T-cell (primary cell): ENCODE data around the gene PRKACA. TPM values are rescaled to one million over a fixed set of nuclear protein-coding genes. Genes with fewer than 3 reads are reported as not detected.
"Not testable (repeated sequence)": the region's sequence is repeated elsewhere in the genome, so short reads cannot be mapped to it uniquely, and the experiment has no call there.

Experiments used
- ATAC-seq, 4 experiments: fragments of 200-7000 bp in 3 of 4; fragments of 150-1000 bp in 1 of 4; cut with Tn5 transposase; replicated peaks in 1 of 4; 1 replicate in 3 of 4; 2 replicates in 1 of 4; pipeline ENCODE4 v1.10.0; 2021; ENCODE audit warnings: moderate library complexity in 3 of 4, mild to moderate bottlenecking in 2 of 4, moderate number of reproducible peaks in 1 of 4
- CTCF ChIA-PET, 2 donors: fragments of 300-600 bp; sonication (Branson Sonifier 250); formaldehyde crosslinking; loops; one replicate each; lab custom pipeline; 2022; ENCODE audit warnings: antibody characterized with exemption in 2 of 2; lab: Charles Lee
- POLR2A ChIA-PET, 2 donors: fragments of 300-600 bp; sonication (Branson Sonifier 250); formaldehyde crosslinking; loops; one replicate each; lab custom pipeline; 2022; ENCODE audit warnings: antibody characterized with exemption in 2 of 2; lab: Charles Lee
- DNase-seq, 35 experiments: peaks; one replicate each; pipeline versions ENCODE4 v3.0.0 to v3.0.0-alpha.2; 2013 to 2023
- H3K27ac ChIP-seq: one replicate; pipeline ENCODE4 v1.5.1; 2013; ENCODE audit warnings: low read length
- H3K27me3 ChIP-seq, 2 experiments: replicated peaks in 1 of 2; 1 replicate in 1 of 2; 2 replicates in 1 of 2; pipeline versions ENCODE4 v1.6.1 to v1.7.0; 2013; ENCODE audit warnings: low read length in 1 of 2, mixed read lengths in 1 of 2; ENCODE audit not compliant: control insufficient read depth in 2 of 2, insufficient read depth in 2 of 2; ENCODE audit errors: extremely low read depth in 1 of 2
- H3K36me3 ChIP-seq, 2 donors: 1 replicate in 1 of 2; 2 replicates in 1 of 2; pipeline versions ENCODE4 v1.6.1 to v1.7.0; 2013; ENCODE audit warnings: low read length in 1 of 2; ENCODE audit not compliant: control insufficient read depth in 2 of 2, insufficient read depth in 1 of 2; ENCODE audit errors: extremely low read depth in 1 of 2
- H3K4me1 ChIP-seq, 2 experiments: 1 replicate in 1 of 2; 2 replicates in 1 of 2; pipeline versions ENCODE4 v1.6.1 to v1.7.0; 2013; ENCODE audit warnings: low read length in 2 of 2, mixed read lengths in 1 of 2; ENCODE audit not compliant: insufficient read depth in 2 of 2, control insufficient read depth in 1 of 2; ENCODE audit errors: extremely low read depth in 1 of 2
- H3K4me3 ChIP-seq, 2 donors: 1 replicate in 1 of 2; 2 replicates in 1 of 2; pipeline versions ENCODE4 v1.5.1 to v1.7.0; 2013; ENCODE audit warnings: mild to moderate bottlenecking in 2 of 2, low read length in 1 of 2, moderate library complexity in 1 of 2; ENCODE audit not compliant: control insufficient read depth in 1 of 2; ENCODE audit errors: extremely low read depth in 1 of 2
- H3K9me3 ChIP-seq: 2 replicates; pipeline ENCODE4 v1.7.0; 2013
- H3K27ac Mint-ChIP-seq, 2 donors: one replicate each; pipeline ENCODE4 v1.8.0; 2020 to 2021; ENCODE audit warnings: mild to moderate bottlenecking in 2 of 2, mixed read lengths in 2 of 2
- H3K27me3 Mint-ChIP-seq, 2 donors: one replicate each; pipeline ENCODE4 v1.8.0; 2021 to 2022; ENCODE audit warnings: mixed read lengths in 2 of 2
- H3K36me3 Mint-ChIP-seq: one replicate; pipeline ENCODE4 v1.8.0; 2021; ENCODE audit warnings: mixed read lengths
- H3K4me1 Mint-ChIP-seq, 3 donors: one replicate each; pipeline ENCODE4 v1.8.0; 2020 to 2022; ENCODE audit warnings: mixed read lengths in 3 of 3, mild to moderate bottlenecking in 1 of 3
- H3K4me3 Mint-ChIP-seq, 3 donors: one replicate each; pipeline ENCODE4 v1.8.0; 2020 to 2022; ENCODE audit warnings: mild to moderate bottlenecking in 3 of 3, mixed read lengths in 3 of 3, moderate library complexity in 3 of 3
- H3K9me3 Mint-ChIP-seq, 3 donors: one replicate each; pipeline ENCODE4 v1.8.0; 2020 to 2022; ENCODE audit warnings: mixed read lengths in 3 of 3
- WGBS: methylation state at CpG from one replicate; pipeline ENCODE4 v1.1.5; 2013; ENCODE audit warnings: missing lambda C conversion rate; ENCODE audit not compliant: insufficient coverage; 5-methylcytosine and 5-hydroxymethylcytosine counted together
- total RNA-seq, 35 experiments: library from RNA in 6 of 35; stranded (reverse) in 6 of 35; fragments of 120-200 nt in 1 of 35; gene quantifications; one replicate each; pipeline versions ENCODE4 v1.2.1 to v1.2.4 and lab custom pipeline; 2013 to 2026

PRKACA gene
- total RNA-seq, 5 donors from 2014 or later (not counting 1 experiment from before 2014, with no cell fraction given) = 43.0 to 53.5 (median 48.9) TPM

DNA sequence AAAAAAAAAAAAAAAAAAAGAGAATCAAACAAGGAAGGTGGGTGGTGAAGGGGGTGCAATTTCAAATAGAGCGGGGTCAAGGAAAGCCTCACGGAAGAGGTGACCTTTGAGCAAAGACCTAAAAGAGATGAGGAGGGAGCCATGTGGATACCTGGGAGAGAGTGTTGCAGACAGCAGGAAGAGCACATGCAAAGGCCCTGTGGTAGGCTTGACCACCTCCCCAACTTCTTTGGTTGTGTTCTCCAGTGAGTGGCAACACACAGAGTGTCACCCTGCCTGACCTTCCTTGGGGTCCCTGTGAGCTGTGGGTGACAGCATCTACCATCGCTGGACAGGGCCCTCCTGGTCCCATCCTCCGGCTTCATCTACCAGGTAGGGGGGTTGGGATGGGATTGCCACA is 67.0 kb downstream of the PRKACA start:
- DNase-seq (no peak), ATAC-seq (no peak)
- peaks cover 0 to 2% of the 10 kb centered on the region in 2 experiments for H3K4me1 ChIP-seq
- Mint-ChIP-seq H3K4me3 (no peak overlapping the region), H3K27ac (no peak overlapping the region), H3K9me3 (no peaks in the 10 kb centered on the region), H3K4me1 (peaks cover 0 to 14% (median 0%) of the 10 kb centered on the region in 3 donors), H3K27me3 (no peaks in the 10 kb centered on the region), H3K36me3 (peaks cover 35% of the 10 kb centered on the region)
- WGBS = 97% methylated on average over 3 of the region's 4 CpGs
- POLR2A ChIA-PET = no interaction called here
- H3K27ac ChIP-seq = no peak overlapping the region
- peaks cover 18 to 65% of the 10 kb centered on the region in 2 donors for H3K36me3 ChIP-seq
- CTCF ChIA-PET = interaction anchor here in 1 of 2 donors (0.6 kb wide), 1 partner anchor 53 kb away, joined by 8 read pairs; no protein-coding TSS in a partner anchor
- H3K4me3 ChIP-seq = no peak overlapping the region
- H3K9me3 ChIP-seq = no peaks in the 10 kb centered on the region
- no peaks in the 10 kb centered on the region for H3K27me3 ChIP-seq

- CTCF ChIA-PET = interaction anchor here (0.6 to 1.9 kb wide), 13 partner anchors 11 to 1033 kb away, joined by 3 to 8 read pairs (median 4); partner anchors contain the start of genes DCAF15 (in 1 of the 2) and IL27RA (in 1 of the 2)
- POLR2A ChIA-PET = interaction anchor here (0.6 to 0.9 kb wide), 4 partner anchors 10 to 405 kb away, joined by 3 to 10 read pairs (median 5); no protein-coding TSS in a partner anchor
- Histone ChIP-seq H3K4me1 (peaks cover 0 to 2% of the 10 kb centered on the region in 2 experiments), H3K4me3 (no peak overlapping the region), H3K27me3 (no peaks in the 10 kb centered on the region), H3K36me3 (peaks cover 22 to 80% of the 10 kb centered on the region in 2 donors), H3K9me3 (no peaks in the 10 kb centered on the region), H3K27ac (peak overlapping the region; percentile 34)
- Mint-ChIP-seq H3K27me3 (no peaks in the 10 kb centered on the region), H3K27ac (peak overlapping the region; percentile 32 to 34), H3K9me3 (no peaks in the 10 kb centered on the region), H3K36me3 (peaks cover 35% of the 10 kb centered on the region), H3K4me1 (no peaks in the 10 kb centered on the region), H3K4me3 (no peak overlapping the region)
- WGBS = 83% methylated on average over 3 of the region's 8 CpGs
- DNase-seq (peak; percentile 28 to 83 (median 69)), ATAC-seq (peak; percentile 77 to 85 (median 82))
These were observed 69.0 kb downstream of the PRKACA start for GRCh38 chr19:14048443-14049153.

DNA sequence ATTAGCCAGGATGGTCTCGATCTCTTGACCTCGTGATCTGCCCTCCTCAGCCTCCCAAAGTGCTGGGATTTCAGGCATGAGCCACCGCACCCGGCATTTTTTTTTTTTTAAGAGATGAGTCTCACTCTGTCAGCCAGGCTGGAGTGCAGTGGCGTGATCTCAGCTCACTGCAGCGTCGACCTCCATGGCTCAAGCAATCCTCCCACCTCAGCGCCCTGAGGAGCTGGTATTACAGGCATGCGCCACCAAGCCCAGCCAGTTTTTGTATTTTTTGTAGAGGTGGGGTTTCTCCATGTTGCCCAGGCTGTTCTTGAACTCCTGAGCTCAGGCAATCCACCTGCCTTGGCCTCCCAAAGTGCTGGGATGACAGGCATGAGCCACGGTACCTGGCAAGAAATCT is 69.7 kb downstream of the PRKACA start:
- not testable (repeated sequence) for H3K4me1 Mint-ChIP-seq, H3K27me3 ChIP-seq, H3K9me3 ChIP-seq, H3K27me3 Mint-ChIP-seq, H3K27ac ChIP-seq, H3K4me3 ChIP-seq, H3K9me3 Mint-ChIP-seq, H3K4me1 ChIP-seq, H3K4me3 Mint-ChIP-seq, DNase-seq, ATAC-seq, H3K27ac Mint-ChIP-seq
- H3K36me3 Mint-ChIP-seq = peaks cover 36% of the 10 kb centered on the region
- ChIA-PET CTCF (interaction anchor here (0.6 to 1.9 kb wide), 9 partner anchors 11 to 1034 kb away, joined by 3 to 8 read pairs (median 4); partner anchors contain the start of genes DCAF15 (in 1 of the 2) and IL27RA (in 1 of the 2)), POLR2A (interaction anchor here in 1 of 2 donors (0.6 to 0.9 kb wide), 2 partner anchors 162 to 406 kb away, joined by 3 to 5 read pairs; no protein-coding TSS in a partner anchor)
- peaks cover 17 to 81% of the 10 kb centered on the region in 2 donors for H3K36me3 ChIP-seq
- 90% methylated on average over 2 of the region's 10 CpGs for WGBS

DNA sequence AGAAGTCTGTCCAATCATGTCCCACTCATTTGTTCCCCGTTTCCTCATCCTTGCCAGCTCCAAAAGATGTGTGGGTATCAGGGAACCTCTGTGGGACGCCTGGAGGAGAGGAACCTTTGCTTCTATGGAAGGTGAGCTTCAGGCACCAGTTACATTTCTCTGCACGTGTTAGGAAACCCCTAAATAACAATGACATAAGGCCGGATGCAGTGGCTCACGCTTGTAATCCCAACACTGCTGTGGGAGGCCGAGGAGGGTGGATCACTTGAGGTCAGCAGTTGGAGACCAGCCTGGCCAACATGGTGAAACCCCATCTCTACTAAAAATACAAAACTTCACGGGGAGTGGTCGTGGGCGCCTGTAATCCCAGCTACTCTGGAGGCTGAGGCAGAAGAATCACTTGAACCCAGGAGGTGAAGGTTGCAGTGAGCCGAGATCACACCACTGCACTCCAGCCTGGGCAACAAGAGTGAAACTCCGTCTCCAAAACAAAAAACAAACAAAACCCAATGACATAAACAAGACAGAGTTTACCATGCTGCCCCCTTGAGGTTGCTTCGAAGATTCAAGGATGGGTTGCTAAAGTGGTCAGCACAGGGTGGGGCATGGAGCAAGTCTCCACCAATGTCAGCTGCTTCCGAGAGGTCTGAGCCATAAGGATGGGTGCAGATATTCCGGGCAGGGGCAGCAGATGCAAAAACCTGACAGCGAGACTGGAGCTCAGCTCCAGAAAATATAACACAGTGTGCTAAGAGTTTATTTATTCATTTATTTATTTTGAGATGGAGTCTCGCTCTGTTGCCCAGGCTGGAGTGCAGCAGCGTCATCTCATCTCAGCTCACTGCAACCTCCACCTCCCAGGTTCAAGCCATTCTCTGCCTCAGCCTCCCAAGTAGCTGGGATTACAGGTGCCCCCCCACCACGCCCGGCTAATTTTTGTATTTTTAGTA is 74.6 kb downstream of the PRKACA start:
- CTCF ChIA-PET = interaction anchor here (0.6 to 1.3 kb wide), 6 partner anchors 11 to 362 kb away, joined by 3 to 9 read pairs (median 3); partner anchors contain the start of gene IL27RA (in 1 of the 2)
- DNase-seq (peak in 28 of 35 experiments; percentile 10 to 80 (median 36)), ATAC-seq (peak; percentile 45 to 68 (median 56))
- Histone ChIP-seq H3K27ac (peak overlapping the region; percentile 74), H3K4me1 (peaks cover 2 to 25% of the 10 kb centered on the region in 2 experiments), H3K36me3 (peaks cover 12 to 78% of the 10 kb centered on the region in 2 donors)
- not testable (repeated sequence) for H3K9me3 ChIP-seq, H3K4me3 Mint-ChIP-seq, H3K27me3 ChIP-seq, H3K4me3 ChIP-seq, H3K9me3 Mint-ChIP-seq, H3K27me3 Mint-ChIP-seq
- peaks cover 10 to 23% (median 12%) of the 10 kb centered on the region in 3 donors for H3K4me1 Mint-ChIP-seq
- POLR2A ChIA-PET = interaction anchor here in 1 of 2 donors (0.6 to 0.7 kb wide), 3 partner anchors 58 to 900 kb away, joined by 3 to 12 read pairs (median 8); no protein-coding TSS in a partner anchor
- H3K36me3 Mint-ChIP-seq = peaks cover 22% of the 10 kb centered on the region
- WGBS = 20% methylated on average over 1 of the region's 19 CpGs
- peak overlapping the region; percentile 84 to 89 for H3K27ac Mint-ChIP-seq

Other genes starting within 250 kb of the PRKACA start
- gene NANOS3, start 240.6 kb downstream of the PRKACA start, total RNA-seq = 1 to 10 TPM in 3 of 5 donors, under 1 TPM in 1, not detected in 1; 0.85 to 2.3 (median 1.5) TPM
- gene BRME1, start 211.6 kb downstream of the PRKACA start, total RNA-seq = 1 to 10 TPM; 1.3 to 3.6 (median 1.7) TPM
- 10 to 100 TPM; 25.9 to 41.3 (median 37.4) TPM for gene CC2D1A, start 211.6 kb downstream of the PRKACA start, total RNA-seq
- gene PODNL1, start 179.3 kb downstream of the PRKACA start, total RNA-seq = under 1 TPM in 1 of 5 donors, not detected in 4; 0.09 TPM
- gene DCAF15, start 165.3 kb downstream of the PRKACA start, total RNA-seq = 100 to 1,000 TPM in 3 of 5 donors, 10 to 100 TPM in 2; 67.3 to 118 (median 110) TPM
- 10 to 100 TPM; 18.4 to 27.1 (median 23.1) TPM for gene RFX1, start 111.4 kb downstream of the PRKACA start, total RNA-seq
- not detected for gene RLN3, start 89.6 kb downstream of the PRKACA start, total RNA-seq
- gene IL27RA, start 86.0 kb downstream of the PRKACA start, total RNA-seq = 10 to 100 TPM; 44.2 to 82.4 (median 66.5) TPM
- under 1 TPM in 2 of 5 donors, not detected in 3; 0.16 to 0.39 TPM for gene PALM3, start 55.7 kb downstream of the PRKACA start, total RNA-seq
- gene MISP3, start 45.0 kb downstream of the PRKACA start, total RNA-seq = 1 to 10 TPM in 3 of 5 donors, under 1 TPM in 2; 0.28 to 2.0 (median 1.1) TPM
- under 1 TPM in 3 of 5 donors, not detected in 2; 0.53 to 0.98 (median 0.58) TPM for gene C19orf67, start 32.0 kb downstream of the PRKACA start, total RNA-seq
- gene SAMD1, start 27.0 kb downstream of the PRKACA start, total RNA-seq = 10 to 100 TPM; 38.9 to 75.0 (median 59.2) TPM
- gene ASF1B, start 18.8 kb upstream of the PRKACA start, total RNA-seq = 1 to 10 TPM; 2.6 to 4.4 (median 3.3) TPM
- 10 to 100 TPM; 19.9 to 31.2 (median 28.0) TPM for gene ADGRL1, start 88.4 kb upstream of the PRKACA start, total RNA-seq